Epidermal melanocyte (primary cell): Measurements from ENCODE around the gene CLMP.
A peak's percentile ranks its signal among the peaks of the same experiment; 100 is the strongest.
"Not testable (repeated sequence)": the region's sequence is repeated elsewhere in the genome, so short reads cannot be mapped to it uniquely, and the experiment has no call there.

Source experiments
- DNase-seq: peaks from one replicate; pipeline ENCODE4 v3.0.0; 2011; ENCODE audit warnings: low spot score; ENCODE audit not compliant: insufficient read length

CLMP gene

GRCh38 chr11:123168955-123169484 is 26.0 kb downstream of the CLMP start:
- no peak for DNase-seq

- DNase-seq, result no peak
These were observed 26.8 kb downstream of the CLMP start for GRCh38 chr11:123168241-123168640.

GRCh38 chr11:123166071-123166559 is 28.9 kb downstream of the CLMP start:
- no peak for DNase-seq

GRCh38 chr11:123164732-123165450 is 30.2 kb downstream of the CLMP start:
- no peak for DNase-seq

GRCh38 chr11:123163621-123164020 is 31.4 kb downstream of the CLMP start:
- no peak for DNase-seq

GRCh38 chr11:123161376-123162030 is 33.5 kb downstream of the CLMP start:
- no peak for DNase-seq

- DNase-seq, result no peak
These were observed 35.7 kb downstream of the CLMP start for GRCh38 chr11:123159183-123159857.

GRCh38 chr11:123158033-123159003 is 36.7 kb downstream of the CLMP start:
- no peak for DNase-seq

GRCh38 chr11:123152951-123153350 is 42.1 kb downstream of the CLMP start:
- no peak for DNase-seq

- DNase-seq, result not testable (repeated sequence)
These were observed 42.7 kb downstream of the CLMP start for GRCh38 chr11:123152346-123152745.

GRCh38 chr11:123151796-123152195 is 43.3 kb downstream of the CLMP start:
- no peak for DNase-seq

GRCh38 chr11:123151366-123151765 is 43.7 kb downstream of the CLMP start:
- no peak for DNase-seq

- no peak for DNase-seq
These were observed 44.2 kb downstream of the CLMP start for GRCh38 chr11:123150882-123151281.

- no peak for DNase-seq
These were observed 46.1 kb downstream of the CLMP start for GRCh38 chr11:123148965-123149364.

- no peak for DNase-seq
These were observed 49.4 kb downstream of the CLMP start for GRCh38 chr11:123145661-123146060.

- DNase-seq, result peak; percentile 71
These were observed 49.8 kb downstream of the CLMP start for GRCh38 chr11:123145220-123145619.

GRCh38 chr11:123144707-123145106 is 50.3 kb downstream of the CLMP start:
- DNase-seq, result no peak

GRCh38 chr11:123143921-123144320 is 51.1 kb downstream of the CLMP start:
- no peak for DNase-seq

GRCh38 chr11:123143476-123143875 is 51.6 kb downstream of the CLMP start:
- DNase-seq, result no peak

GRCh38 chr11:123139206-123139605 is 55.8 kb downstream of the CLMP start:
- no peak for DNase-seq
